HG03175 (cell line): Measurements from ENCODE around the gene WWOX.

ENCODE experiments used
- ATAC-seq: cut with Tn5 transposase; IDR thresholded peaks from one replicate; pipeline ENCODE4 v1.9.1; 2021; ENCODE audit warnings: mild to moderate bottlenecking, moderate library complexity; ENCODE audit not compliant: unreplicated experiment

The WWOX gene

GRCh38 chr16:78450255-78450654 lies 350.8 kb downstream of the WWOX start:
- ATAC-seq, result no peak

DNA sequence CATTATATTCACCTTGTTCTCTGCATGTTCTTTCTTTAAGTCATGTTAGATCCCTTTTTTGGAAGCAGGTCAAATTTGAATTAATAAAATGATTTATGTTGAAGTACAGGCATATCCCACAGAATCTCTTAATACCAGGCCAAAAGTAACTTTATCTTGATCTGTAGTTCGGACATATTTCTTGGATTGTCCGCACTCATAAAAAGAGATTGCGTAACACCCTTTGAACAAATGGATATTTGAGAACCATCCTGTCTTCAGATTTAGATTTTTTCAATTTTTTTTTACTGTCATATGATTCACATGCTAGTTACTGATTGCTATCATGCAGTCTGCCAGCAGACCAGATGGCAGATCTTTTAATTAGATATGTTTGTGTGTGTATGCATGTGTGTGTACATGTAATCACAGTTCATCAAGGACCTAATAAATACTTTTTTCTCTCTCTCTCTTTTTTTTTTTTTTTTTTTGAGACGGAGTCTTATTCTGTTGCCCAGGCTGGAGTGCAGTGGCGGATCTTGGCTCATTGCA lies 352.6 kb downstream of the WWOX start:
- no peak for ATAC-seq

GRCh38 chr16:78455861-78456260 lies 356.4 kb downstream of the WWOX start:
- no peak for ATAC-seq

DNA sequence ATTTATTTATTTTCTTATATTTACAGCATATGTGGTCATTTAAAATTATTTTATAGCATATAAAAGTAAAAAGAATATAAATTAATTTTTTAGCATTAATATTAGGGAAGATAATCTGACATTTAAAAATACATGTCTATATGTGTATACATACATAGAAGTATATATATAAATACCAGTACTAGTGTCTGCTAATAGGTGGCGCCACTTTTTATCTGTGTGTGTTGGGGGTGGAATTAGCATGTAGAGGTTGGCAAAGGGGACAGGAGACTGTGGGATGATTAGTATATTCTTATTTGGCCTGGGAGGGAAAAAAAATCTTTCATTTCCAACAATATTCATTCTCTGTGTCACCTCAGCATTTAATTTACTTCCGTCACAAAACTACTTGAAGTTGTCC lies 359.1 kb downstream of the WWOX start:
- ATAC-seq, result no peak

DNA sequence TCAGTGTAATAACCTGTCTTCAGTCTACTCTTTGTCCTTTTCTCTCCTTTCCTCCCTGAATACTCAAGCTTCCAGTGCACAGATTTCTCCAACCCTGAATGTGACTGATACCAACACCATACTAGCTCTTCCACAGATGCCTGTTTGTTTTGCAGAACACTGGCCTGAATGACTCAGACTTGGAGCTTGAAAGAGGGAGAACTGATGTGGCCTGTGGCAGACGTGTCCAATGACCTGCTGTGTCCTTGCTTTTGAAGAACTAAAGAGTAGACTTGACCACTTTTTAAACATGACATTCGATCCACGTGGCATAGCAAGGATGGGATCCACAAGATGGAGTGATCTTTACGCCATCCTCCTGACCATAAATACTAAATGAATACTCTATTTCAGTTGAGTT lies 361.0 kb downstream of the WWOX start:
- ATAC-seq, result no peak

GRCh38 chr16:78461087-78461486 lies 361.6 kb downstream of the WWOX start:
- no peak for ATAC-seq

- ATAC-seq, result no peak
Observed at GRCh38 chr16:78461496-78462287, 362.2 kb downstream of the WWOX start.

DNA sequence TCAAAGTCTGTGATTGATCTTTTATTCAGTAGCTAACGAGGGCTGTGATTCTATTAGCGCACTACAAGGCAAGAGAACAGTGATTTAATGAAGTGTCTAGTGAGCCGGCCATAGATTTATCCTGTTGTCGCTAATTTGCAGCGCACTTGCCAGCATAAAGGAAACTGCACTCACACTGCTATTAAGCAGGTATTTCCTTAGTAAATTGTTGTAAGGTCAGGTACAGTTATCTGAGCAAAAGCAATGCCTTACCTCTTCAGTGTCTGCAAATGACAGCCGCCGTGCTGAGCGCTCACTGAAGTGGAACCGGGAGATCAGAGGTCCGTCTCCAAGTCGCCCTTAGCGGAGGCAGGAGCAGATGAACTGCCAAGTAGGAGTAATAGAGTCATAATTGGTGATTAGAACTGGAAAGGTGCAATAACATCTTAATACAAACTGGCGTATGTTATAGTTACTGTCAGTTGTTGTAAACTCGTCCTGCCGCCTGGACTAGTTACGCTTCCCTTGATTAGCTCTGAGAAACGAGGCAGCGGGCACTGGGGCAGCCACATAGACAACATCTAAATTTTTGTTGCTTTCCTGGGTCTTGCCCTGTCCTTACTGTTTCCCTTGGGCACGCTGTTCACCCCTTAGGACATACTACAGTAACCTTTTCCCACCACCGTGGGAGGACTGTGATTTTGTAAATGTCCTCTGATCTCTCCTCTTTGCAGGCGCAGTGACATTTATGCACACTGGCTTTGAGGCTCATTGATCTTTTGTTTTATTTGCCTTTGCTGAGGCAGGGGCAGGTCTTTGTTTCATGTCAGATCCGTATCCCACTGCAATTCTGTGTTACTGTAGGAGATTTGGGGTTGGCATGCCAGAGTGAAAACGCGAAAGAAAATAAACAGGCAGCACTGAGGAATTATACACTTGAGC lies 363.1 kb downstream of the WWOX start:
- ATAC-seq, result no peak

- no peak for ATAC-seq
Observed at GRCh38 chr16:78463591-78463990, 364.1 kb downstream of the WWOX start.

DNA sequence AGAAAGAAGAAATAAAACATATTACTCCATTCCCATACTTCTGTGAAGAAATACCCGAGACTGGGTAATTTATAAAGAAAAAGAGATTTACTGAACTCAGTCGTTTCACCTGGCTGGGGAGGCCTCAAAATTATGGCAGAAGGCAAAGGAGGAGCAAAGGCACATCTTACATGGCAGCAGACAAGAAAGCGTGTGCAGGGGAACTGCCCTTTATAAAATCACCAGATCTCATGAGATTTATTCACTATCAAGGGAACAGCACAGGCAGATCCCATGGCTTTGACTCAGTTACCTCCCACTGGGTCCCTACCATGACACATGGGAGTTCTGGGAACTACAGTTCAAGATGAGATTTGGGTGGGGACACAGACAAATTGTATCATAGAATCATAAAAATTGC lies 365.4 kb downstream of the WWOX start:
- ATAC-seq, result no peak

- no peak for ATAC-seq
Observed at GRCh38 chr16:78465730-78466129, 366.3 kb downstream of the WWOX start.

DNA sequence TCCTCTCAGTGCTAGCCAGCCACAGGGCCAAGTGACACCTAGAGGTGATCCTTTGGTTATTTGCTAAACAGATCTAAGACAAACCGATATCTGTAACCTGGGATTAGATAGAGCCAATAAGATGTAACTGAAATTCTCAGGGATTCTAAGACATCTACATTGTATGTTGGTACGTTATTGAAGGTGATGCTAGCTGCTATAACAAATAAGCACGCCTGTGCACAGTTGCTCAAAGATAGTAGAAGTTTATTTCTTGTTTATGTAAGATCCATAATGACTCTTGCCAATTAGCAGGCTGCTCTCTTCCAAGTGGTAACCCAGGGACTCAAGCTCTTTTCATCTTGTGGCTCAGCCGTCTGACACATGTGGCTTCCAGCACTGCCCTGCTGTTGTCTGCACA lies 370.3 kb downstream of the WWOX start:
- no peak for ATAC-seq

DNA sequence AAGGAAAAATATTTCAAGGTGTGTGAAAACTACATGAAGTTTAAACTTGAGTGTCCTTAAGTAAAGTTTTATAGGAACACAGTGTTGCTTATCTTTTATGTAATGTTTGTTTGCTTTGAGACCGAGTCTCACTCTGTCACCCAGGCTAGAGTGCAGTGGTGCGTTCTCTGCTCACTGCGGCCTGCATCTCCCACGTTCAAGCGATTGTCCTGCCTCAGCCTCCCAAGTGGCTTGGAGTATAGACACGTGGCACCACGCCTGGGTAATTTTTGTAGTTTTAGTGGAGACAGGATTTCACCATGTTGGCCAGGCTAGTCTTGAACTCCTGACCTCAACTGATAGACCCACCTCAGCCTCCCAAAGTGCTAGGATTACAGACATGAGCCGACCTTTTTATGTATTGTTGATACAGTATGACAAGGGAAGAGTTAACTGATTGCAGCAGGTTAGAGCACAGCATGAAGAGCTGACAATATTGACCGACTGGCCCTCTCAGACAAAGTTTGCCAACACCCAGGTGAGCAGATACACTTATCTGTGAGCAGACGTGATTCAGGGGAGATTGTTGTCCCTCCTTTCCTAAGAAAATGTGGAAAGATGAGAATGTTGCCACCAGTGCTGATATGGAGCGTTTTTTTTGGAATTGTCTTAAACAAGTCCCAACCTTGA lies 373.7 kb downstream of the WWOX start:
- no peak for ATAC-seq

- ATAC-seq, result peak; percentile 78
Observed at GRCh38 chr16:78474762-78475161, 375.3 kb downstream of the WWOX start.

DNA sequence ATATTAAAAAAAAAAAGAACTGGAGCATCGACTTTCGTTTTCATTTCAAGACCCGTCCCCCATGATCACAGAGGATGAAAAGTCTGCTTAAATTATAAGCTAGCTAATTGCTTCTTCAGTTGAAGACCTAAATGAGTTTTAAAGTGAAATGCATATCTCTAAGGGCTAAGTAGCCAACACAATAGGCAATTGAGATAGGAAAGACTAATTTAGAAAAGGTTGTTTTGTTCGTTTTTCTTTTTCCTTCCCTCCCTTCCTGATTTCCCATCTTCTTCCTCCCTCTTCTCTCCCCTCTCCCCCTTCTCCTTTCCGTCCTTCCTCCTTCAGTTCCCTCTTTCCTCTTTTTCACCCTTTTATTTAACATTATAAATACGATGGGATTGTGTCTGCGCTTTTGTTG lies 377.2 kb downstream of the WWOX start:
- no peak for ATAC-seq

- no peak for ATAC-seq
Observed at GRCh38 chr16:78478267-78478861, 378.9 kb downstream of the WWOX start.

- no peak for ATAC-seq
Observed at GRCh38 chr16:78479723-78480122, 380.3 kb downstream of the WWOX start.

- ATAC-seq, result no peak
Observed at GRCh38 chr16:78480588-78480987, 381.1 kb downstream of the WWOX start.

DNA sequence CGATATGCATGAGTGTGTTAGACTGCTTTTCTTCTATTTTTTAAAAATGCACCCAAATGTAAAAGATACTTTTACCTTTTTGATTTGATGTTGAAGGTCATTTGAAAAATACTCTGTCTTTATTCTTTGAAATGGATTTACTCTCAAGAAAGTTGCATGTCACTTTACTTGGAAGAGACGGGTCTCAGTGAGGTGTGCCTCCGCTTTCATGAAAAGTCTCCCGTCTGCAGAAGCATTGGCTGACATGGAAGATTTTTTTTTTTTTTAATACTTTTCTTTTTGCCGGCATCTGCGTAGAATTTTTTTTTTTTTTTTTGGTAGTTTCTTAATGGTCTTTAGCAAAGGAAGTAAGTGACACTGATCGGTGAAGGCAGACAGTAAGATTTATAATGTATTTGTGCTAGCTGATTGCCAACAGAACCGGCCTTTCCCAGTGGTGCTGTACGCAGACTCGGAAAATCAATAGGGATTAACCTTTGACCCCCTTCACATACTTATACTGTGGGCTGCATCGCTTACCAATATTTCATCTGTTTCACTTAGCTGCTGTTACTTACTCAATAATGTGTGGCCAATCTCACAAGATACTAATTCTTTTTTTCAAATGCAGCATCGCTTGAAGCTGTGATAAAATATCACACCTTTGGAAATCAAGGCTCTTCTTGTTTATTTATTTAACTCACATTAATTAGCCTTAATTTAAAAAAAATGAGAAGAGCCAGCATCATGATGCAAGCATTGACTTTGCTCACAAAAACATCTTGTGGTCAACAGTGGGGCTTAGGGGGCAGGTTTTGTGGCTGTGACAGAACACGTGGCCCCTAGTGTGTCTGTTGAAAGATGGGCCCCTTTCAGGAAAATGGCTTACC lies 383.9 kb downstream of the WWOX start:
- no peak for ATAC-seq

- ATAC-seq, result no peak
Observed at GRCh38 chr16:78484509-78485058, 385.1 kb downstream of the WWOX start.
